ENCODE data around the gene CDC42BPA. TPM values are rescaled to one million over a fixed set of nuclear protein-coding genes. Genes with fewer than 3 reads are reported as not detected.

CDC42BPA gene
- total and polyA plus RNA-seq, 2 of the 13 experiments (the other 11 are each of a cell fraction or from before 2014, with no cell fraction given), result 6.5 to 16.0 TPM

- TF ChIP-seq ZBED4 (CRISPR knock-in tag; IDR thresholded peaks at IDR 0.05; ENCODE audit: borderline replicate concordance), result peak; percentile 87
- TF ChIP-seq, protein P1, sequence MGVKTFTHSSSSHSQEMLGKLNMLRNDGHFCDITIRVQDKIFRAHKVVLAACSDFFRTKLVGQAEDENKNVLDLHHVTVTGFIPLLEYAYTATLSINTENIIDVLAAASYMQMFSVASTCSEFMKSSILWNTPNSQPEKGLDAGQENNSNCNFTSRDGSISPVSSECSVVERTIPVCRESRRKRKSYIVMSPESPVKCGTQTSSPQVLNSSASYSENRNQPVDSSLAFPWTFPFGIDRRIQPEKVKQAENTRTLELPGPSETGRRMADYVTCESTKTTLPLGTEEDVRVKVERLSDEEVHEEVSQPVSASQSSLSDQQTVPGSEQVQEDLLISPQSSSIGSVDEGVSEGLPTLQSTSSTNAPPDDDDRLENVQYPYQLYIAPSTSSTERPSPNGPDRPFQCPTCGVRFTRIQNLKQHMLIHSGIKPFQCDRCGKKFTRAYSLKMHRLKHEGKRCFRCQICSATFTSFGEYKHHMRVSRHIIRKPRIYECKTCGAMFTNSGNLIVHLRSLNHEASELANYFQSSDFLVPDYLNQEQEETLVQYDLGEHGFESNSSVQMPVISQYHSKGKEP (CRISPR knock-in tag; IDR thresholded peaks at IDR 0.05), result 0 out of 2 replicates have a peak, but pooled peaks have one; percentile 52
- no peak for TF ChIP-seq SETDB1 (CRISPR knock-in tag; IDR thresholded peaks at IDR 0.05; ENCODE audit: borderline replicate concordance)
- TF ChIP-seq ZNF501 (CRISPR knock-in tag; IDR thresholded peaks at IDR 0.05), result peak; percentile 79
- TF ChIP-seq, protein P2, sequence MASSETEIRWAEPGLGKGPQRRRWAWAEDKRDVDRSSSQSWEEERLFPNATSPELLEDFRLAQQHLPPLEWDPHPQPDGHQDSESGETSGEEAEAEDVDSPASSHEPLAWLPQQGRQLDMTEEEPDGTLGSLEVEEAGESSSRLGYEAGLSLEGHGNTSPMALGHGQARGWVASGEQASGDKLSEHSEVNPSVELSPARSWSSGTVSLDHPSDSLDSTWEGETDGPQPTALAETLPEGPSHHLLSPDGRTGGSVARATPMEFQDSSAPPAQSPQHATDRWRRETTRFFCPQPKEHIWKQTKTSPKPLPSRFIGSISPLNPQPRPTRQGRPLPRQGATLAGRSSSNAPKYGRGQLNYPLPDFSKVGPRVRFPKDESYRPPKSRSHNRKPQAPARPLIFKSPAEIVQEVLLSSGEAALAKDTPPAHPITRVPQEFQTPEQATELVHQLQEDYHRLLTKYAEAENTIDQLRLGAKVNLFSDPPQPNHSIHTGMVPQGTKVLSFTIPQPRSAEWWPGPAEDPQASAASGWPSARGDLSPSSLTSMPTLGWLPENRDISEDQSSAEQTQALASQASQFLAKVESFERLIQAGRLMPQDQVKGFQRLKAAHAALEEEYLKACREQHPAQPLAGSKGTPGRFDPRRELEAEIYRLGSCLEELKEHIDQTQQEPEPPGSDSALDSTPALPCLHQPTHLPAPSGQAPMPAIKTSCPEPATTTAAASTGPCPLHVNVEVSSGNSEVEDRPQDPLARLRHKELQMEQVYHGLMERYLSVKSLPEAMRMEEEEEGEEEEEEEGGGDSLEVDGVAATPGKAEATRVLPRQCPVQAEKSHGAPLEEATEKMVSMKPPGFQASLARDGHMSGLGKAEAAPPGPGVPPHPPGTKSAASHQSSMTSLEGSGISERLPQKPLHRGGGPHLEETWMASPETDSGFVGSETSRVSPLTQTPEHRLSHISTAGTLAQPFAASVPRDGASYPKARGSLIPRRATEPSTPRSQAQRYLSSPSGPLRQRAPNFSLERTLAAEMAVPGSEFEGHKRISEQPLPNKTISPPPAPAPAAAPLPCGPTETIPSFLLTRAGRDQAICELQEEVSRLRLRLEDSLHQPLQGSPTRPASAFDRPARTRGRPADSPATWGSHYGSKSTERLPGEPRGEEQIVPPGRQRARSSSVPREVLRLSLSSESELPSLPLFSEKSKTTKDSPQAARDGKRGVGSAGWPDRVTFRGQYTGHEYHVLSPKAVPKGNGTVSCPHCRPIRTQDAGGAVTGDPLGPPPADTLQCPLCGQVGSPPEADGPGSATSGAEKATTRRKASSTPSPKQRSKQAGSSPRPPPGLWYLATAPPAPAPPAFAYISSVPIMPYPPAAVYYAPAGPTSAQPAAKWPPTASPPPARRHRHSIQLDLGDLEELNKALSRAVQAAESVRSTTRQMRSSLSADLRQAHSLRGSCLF (CRISPR knock-in tag; IDR thresholded peaks at IDR 0.05; ENCODE audit: borderline replicate concordance), result no peak
- TF ChIP-seq RFXANK (CRISPR knock-in tag; IDR thresholded peaks at IDR 0.05), result no peak
- TF ChIP-seq, protein P3, sequence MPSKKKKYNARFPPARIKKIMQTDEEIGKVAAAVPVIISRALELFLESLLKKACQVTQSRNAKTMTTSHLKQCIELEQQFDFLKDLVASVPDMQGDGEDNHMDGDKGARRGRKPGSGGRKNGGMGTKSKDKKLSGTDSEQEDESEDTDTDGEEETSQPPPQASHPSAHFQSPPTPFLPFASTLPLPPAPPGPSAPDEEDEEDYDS (CRISPR knock-in tag; IDR thresholded peaks at IDR 0.05), result peak; percentile 83
- TF ChIP-seq ZBTB7A (CRISPR knock-in tag; IDR thresholded peaks at IDR 0.05), result no peak
- TF ChIP-seq, protein P4, sequence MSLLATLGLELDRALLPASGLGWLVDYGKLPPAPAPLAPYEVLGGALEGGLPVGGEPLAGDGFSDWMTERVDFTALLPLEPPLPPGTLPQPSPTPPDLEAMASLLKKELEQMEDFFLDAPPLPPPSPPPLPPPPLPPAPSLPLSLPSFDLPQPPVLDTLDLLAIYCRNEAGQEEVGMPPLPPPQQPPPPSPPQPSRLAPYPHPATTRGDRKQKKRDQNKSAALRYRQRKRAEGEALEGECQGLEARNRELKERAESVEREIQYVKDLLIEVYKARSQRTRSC (CRISPR knock-in tag; IDR thresholded peaks at IDR 0.05; ENCODE audit: low read depth), result no peak
- peak; percentile 60 for TF ChIP-seq ZFX (CRISPR knock-in tag; IDR thresholded peaks at IDR 0.05; ENCODE audit: low read depth)
- TF ChIP-seq CTCF (CRISPR knock-in tag; IDR thresholded peaks at IDR 0.05), result no peak
- no peak for TF ChIP-seq GTF3A (CRISPR knock-in tag; conservative IDR thresholded peaks at IDR 0.05)
- no peak for TF ChIP-seq SMYD3 (CRISPR knock-in tag; IDR thresholded peaks at IDR 0.05)
- no peak for TF ChIP-seq SNAPC5 (CRISPR knock-in tag; IDR thresholded peaks at IDR 0.05; ENCODE audit: borderline replicate concordance)
Measured at GRCh38 chr1:226945106-226945857, 373.0 kb downstream of the CDC42BPA start (continued).
